ENCODE measurements around the gene PPP1R12B.
"Not testable (repeated sequence)": the region's sequence is repeated elsewhere in the genome, so short reads cannot be mapped to it uniquely, and the experiment has no call there.

The PPP1R12B gene

GRCh38 chr1:202411422-202411821, 62.9 kb downstream of the PPP1R12B start:
- TF ChIP-seq CTCF (IDR thresholded peaks at IDR 0.05; ENCODE audit: control insufficient read depth, extremely low read depth, insufficient read depth), result no peak
- DNase-seq (ENCODE audit: low read depth), result no peak
- no peak overlapping the region for H3K4me3 ChIP-seq (ENCODE audit: low read depth, low read length)

- not testable (repeated sequence) for H3K4me3 ChIP-seq (ENCODE audit: low read depth, low read length); DNase-seq (ENCODE audit: low read depth)
Measured at GRCh38 chr1:202412421-202412820, 63.9 kb downstream of the PPP1R12B start.

GRCh38 chr1:202416641-202417040, 68.1 kb downstream of the PPP1R12B start:
- no peak overlapping the region for H3K4me3 ChIP-seq (ENCODE audit: low read depth, low read length)
- TF ChIP-seq CTCF (IDR thresholded peaks at IDR 0.05; ENCODE audit: control insufficient read depth, extremely low read depth, insufficient read depth), result no peak
- DNase-seq (ENCODE audit: low read depth), result no peak

- DNase-seq (ENCODE audit: low read depth); H3K4me3 ChIP-seq (ENCODE audit: low read depth, low read length): not testable (repeated sequence)
Measured at GRCh38 chr1:202417141-202417540, 68.6 kb downstream of the PPP1R12B start.

GRCh38 chr1:202417762-202418201, 69.3 kb downstream of the PPP1R12B start:
- not testable (repeated sequence) for H3K4me3 ChIP-seq (ENCODE audit: low read depth, low read length); DNase-seq (ENCODE audit: low read depth)

- not testable (repeated sequence) for H3K4me3 ChIP-seq (ENCODE audit: low read depth, low read length); DNase-seq (ENCODE audit: low read depth)
Measured at GRCh38 chr1:202419731-202420130, 71.2 kb downstream of the PPP1R12B start.

GRCh38 chr1:202420422-202421094, 72.1 kb downstream of the PPP1R12B start:
- DNase-seq (ENCODE audit: low read depth); H3K4me3 ChIP-seq (ENCODE audit: low read depth, low read length): not testable (repeated sequence)

GRCh38 chr1:202422709-202423108, 74.2 kb downstream of the PPP1R12B start:
- not testable (repeated sequence) for DNase-seq (ENCODE audit: low read depth); H3K4me3 ChIP-seq (ENCODE audit: low read depth, low read length)

- not testable (repeated sequence) for DNase-seq (ENCODE audit: low read depth); H3K4me3 ChIP-seq (ENCODE audit: low read depth, low read length)
Measured at GRCh38 chr1:202424260-202424659, 75.8 kb downstream of the PPP1R12B start.

GRCh38 chr1:202430111-202430510, 81.6 kb downstream of the PPP1R12B start:
- H3K4me3 ChIP-seq (ENCODE audit: low read depth, low read length); DNase-seq (ENCODE audit: low read depth): not testable (repeated sequence)

GRCh38 chr1:202432338-202432737, 83.8 kb downstream of the PPP1R12B start:
- not testable (repeated sequence) for DNase-seq (ENCODE audit: low read depth); H3K4me3 ChIP-seq (ENCODE audit: low read depth, low read length)

- H3K4me3 ChIP-seq (ENCODE audit: low read depth, low read length), result no peak overlapping the region
- no peak for TF ChIP-seq CTCF (IDR thresholded peaks at IDR 0.05; ENCODE audit: control insufficient read depth, extremely low read depth, insufficient read depth)
- no peak for DNase-seq (ENCODE audit: low read depth)
Measured at GRCh38 chr1:202433155-202434043, 84.9 kb downstream of the PPP1R12B start.

Data from LNCaP clone FGC (cell line).